Ectodermal cell (in vitro differentiated cells): ENCODE results near the gene MAP1LC3B.

ENCODE experiments used
- H3K27ac ChIP-seq: 2 replicates; pipeline ENCODE4 v1.7.0; 2013; ENCODE audit warnings: mild to moderate bottlenecking, low read depth, low read length; ENCODE audit not compliant: insufficient read depth, poor library complexity, severe bottlenecking
- H3K27me3 ChIP-seq: 2 replicates; pipeline ENCODE4 v1.7.0; 2013; ENCODE audit warnings: mild to moderate bottlenecking, low read length; ENCODE audit not compliant: insufficient read depth, control insufficient read depth, poor library complexity, severe bottlenecking
- H3K36me3 ChIP-seq: one replicate; pipeline ENCODE4 v1.7.0; 2013; ENCODE audit warnings: low read length; ENCODE audit not compliant: control insufficient read depth, insufficient read depth
- H3K4me1 ChIP-seq: one replicate; pipeline ENCODE4 v1.7.0; 2013; ENCODE audit warnings: low read length; ENCODE audit not compliant: control insufficient read depth, insufficient read depth
- H3K4me3 ChIP-seq: 2 replicates; pipeline ENCODE4 v1.7.0; 2013; ENCODE audit warnings: low read depth, low read length, control low read depth; ENCODE audit not compliant: insufficient read depth
- H3K9me3 ChIP-seq: 2 replicates; pipeline ENCODE4 v1.7.0; 2013; ENCODE audit warnings: mild to moderate bottlenecking, low read length, moderate library complexity; ENCODE audit not compliant: control insufficient read depth
- WGBS, 2 experiments: methylation state at CpG; one replicate each; pipeline ENCODE4 v1.1.7; 2013; ENCODE audit warnings: missing lambda C conversion rate in 2 of 2; 5-methylcytosine and 5-hydroxymethylcytosine counted together

Gene MAP1LC3B

DNA sequence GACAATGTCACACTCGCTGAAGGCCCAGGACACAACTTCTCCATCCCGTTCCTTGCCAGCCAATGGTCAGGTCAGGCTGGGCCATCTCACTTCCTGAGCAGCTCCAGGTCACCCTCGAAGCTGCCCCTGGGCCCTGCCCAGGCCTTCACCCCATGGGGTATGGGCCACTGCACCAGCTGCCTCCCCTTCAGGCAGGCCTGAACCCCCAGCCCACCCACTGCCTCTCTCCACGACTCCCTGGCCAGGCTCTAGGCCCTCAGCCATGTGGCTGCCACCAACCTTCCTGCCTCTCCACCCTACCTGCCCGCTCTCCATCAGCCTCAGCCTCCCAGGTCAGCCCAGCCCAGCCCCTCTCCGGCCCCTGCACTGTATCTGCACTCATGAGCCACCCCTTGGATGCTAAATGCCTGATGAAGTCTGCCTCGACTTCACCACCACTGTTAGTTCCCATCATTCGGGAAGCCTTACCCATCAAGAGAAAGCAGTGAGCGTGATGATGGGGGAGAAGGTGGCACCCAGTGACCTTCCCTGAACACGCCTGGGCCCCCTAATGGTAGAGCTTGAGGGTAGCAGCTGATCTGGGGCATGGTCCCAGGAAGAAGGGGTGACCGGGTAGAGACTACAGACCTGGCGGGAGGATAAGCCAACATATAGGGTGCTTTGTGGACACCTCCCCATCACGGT is 44.1 kb upstream of the MAP1LC3B start:
- WGBS, 2 experiments, result 94% methylated on average over 13 of the region's 13 CpGs
- Histone ChIP-seq H3K27me3 (no peaks in the 10 kb centered on the region), H3K9me3 (no peaks in the 10 kb centered on the region), H3K27ac (no peak overlapping the region), H3K36me3 (no peaks in the 10 kb centered on the region), H3K4me3 (no peak overlapping the region), H3K4me1 (peaks cover 26% of the 10 kb centered on the region)

- WGBS, 2 experiments, result 94 to 96% methylated on average over 13 of the region's 13 CpGs
- H3K27ac ChIP-seq, result no peak overlapping the region
- no peaks in the 10 kb centered on the region for H3K9me3 ChIP-seq
- no peaks in the 10 kb centered on the region for H3K27me3 ChIP-seq
- peaks cover 25% of the 10 kb centered on the region for H3K4me1 ChIP-seq
- H3K36me3 ChIP-seq, result no peaks in the 10 kb centered on the region
- H3K4me3 ChIP-seq, result no peak overlapping the region
Observed at GRCh38 chr16:87348616-87349157, 43.4 kb upstream of the MAP1LC3B start.

DNA sequence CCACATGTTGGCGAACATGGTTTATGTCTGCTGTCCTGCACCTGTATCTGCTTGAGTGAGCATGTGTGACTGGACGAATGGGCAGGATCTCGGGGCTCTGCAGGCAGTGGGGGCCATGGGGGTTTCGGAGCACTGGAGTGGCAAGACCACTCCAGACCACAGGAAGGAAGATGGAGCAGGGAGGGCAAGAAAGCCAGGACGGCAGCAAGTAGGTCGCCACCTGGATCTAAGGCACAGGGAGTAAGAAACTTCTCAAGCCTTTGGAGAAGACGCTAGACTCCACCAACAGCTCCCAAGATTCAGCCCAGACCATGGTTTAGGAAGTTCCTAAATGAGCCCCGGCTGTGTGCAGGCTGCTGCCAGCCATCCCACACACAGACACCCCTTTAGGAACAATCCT is 42.1 kb upstream of the MAP1LC3B start:
- Histone ChIP-seq H3K9me3 (no peaks in the 10 kb centered on the region), H3K4me1 (peaks cover 11% of the 10 kb centered on the region), H3K36me3 (no peaks in the 10 kb centered on the region), H3K27ac (no peak overlapping the region), H3K4me3 (no peak overlapping the region), H3K27me3 (no peaks in the 10 kb centered on the region)
- WGBS, 2 experiments, result 95 to 96% methylated on average over 8 of the region's 8 CpGs

DNA sequence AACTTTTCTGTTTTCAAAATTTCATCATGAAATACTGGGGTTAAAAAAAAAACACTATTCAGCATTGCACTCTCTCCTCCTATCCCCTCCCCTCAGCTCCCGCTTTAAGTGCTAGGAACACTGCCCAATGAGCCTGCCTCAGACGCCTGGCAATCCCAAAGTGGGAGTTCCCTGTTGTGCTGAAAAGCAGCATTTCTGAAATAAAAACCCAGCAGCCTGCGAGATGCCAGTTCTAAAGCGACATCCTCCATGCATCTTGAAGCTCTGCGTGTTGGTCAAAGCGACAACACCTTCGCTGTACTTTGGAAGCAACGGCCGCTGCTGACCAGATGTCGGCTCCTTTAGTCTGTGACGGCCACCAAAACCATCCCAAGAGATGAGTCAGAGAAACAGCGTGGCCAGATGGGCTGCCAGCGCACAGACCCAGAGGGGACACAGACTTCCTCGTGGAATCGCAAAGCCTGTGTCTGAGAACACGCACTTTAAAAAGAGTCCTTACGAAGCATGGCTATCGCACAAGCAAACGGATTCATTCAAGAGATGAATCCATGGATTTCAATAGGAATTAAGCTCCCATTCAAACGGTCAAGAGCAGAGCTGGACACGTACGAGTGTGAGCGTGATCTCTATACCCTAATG is 41.3 kb upstream of the MAP1LC3B start:
- H3K27ac ChIP-seq, result no peak overlapping the region

GRCh38 chr16:87351320-87351698 is 40.8 kb upstream of the MAP1LC3B start:
- H3K4me1 ChIP-seq, result peaks cover 9% of the 10 kb centered on the region
- 82% methylated on average over 9 of the region's 9 CpGs for WGBS, 2 experiments
- H3K27ac ChIP-seq, result no peak overlapping the region

More for the DNA sequence above, 41.3 kb upstream of the MAP1LC3B start:
- H3K9me3 ChIP-seq, result no peaks in the 10 kb centered on the region
- 89 to 90% methylated on average over 23 of the region's 23 CpGs for WGBS, 2 experiments
- H3K36me3 ChIP-seq, result no peaks in the 10 kb centered on the region
- H3K4me3 ChIP-seq, result no peak overlapping the region
- no peaks in the 10 kb centered on the region for H3K27me3 ChIP-seq
- peaks cover 9% of the 10 kb centered on the region for H3K4me1 ChIP-seq

GRCh38 chr16:87352818-87353217 is 39.3 kb upstream of the MAP1LC3B start:
- Histone ChIP-seq H3K9me3 (no peaks in the 10 kb centered on the region), H3K27ac (no peak overlapping the region), H3K4me1 (peaks cover 12% of the 10 kb centered on the region), H3K27me3 (no peaks in the 10 kb centered on the region), H3K36me3 (no peaks in the 10 kb centered on the region), H3K4me3 (no peak overlapping the region)
- WGBS, 2 experiments, result 89 to 92% methylated on average over 15 of the region's 15 CpGs

More at GRCh38 chr16:87351320-87351698, 40.8 kb upstream of the MAP1LC3B start:
- H3K36me3 ChIP-seq, result no peaks in the 10 kb centered on the region
- H3K9me3 ChIP-seq, result no peaks in the 10 kb centered on the region
- no peaks in the 10 kb centered on the region for H3K27me3 ChIP-seq
- no peak overlapping the region for H3K4me3 ChIP-seq

DNA sequence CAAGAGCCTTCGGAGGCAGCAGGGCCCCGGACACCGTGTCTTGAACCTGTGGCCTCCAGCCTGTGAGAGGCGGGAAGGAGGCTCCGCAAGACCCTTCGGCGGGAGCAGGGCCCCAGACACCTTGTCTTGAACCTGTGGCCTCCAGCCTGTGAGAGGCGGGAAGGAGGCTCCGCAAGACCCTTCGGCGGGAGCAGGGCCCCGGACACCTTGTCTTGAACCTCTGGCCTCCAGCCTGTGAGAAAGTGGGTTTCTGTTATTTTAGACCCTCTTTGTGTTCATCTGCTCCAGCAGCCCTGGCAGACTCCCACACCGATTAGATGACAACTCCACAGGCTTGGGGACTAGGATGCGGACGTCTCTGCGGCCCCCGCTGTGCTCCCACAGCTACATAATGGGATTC is 38.5 kb upstream of the MAP1LC3B start:
- 93% methylated on average over 17 of the region's 17 CpGs for WGBS, 2 experiments
- Histone ChIP-seq H3K27me3 (no peaks in the 10 kb centered on the region), H3K27ac (no peak overlapping the region), H3K9me3 (no peaks in the 10 kb centered on the region), H3K36me3 (peaks cover 2% of the 10 kb centered on the region), H3K4me1 (peaks cover 12% of the 10 kb centered on the region), H3K4me3 (no peak overlapping the region)

- H3K36me3 ChIP-seq, result peaks cover 6% of the 10 kb centered on the region
- WGBS, 2 experiments, result 95 to 97% methylated on average over 8 of the region's 8 CpGs
- no peaks in the 10 kb centered on the region for H3K27me3 ChIP-seq
- no peak overlapping the region for H3K4me3 ChIP-seq
- H3K27ac ChIP-seq, result no peak overlapping the region
- H3K9me3 ChIP-seq, result no peaks in the 10 kb centered on the region
- peaks cover 12% of the 10 kb centered on the region for H3K4me1 ChIP-seq
Observed at GRCh38 chr16:87356491-87356853, 35.7 kb upstream of the MAP1LC3B start.

- Histone ChIP-seq H3K9me3 (no peaks in the 10 kb centered on the region), H3K27ac (no peak overlapping the region), H3K4me3 (no peak overlapping the region), H3K4me1 (peaks cover 12% of the 10 kb centered on the region), H3K27me3 (no peaks in the 10 kb centered on the region), H3K36me3 (peaks cover 6% of the 10 kb centered on the region)
- WGBS, 2 experiments, result 97% methylated on average over 17 of the region's 17 CpGs
Observed at GRCh38 chr16:87358250-87358649, 33.9 kb upstream of the MAP1LC3B start.

DNA sequence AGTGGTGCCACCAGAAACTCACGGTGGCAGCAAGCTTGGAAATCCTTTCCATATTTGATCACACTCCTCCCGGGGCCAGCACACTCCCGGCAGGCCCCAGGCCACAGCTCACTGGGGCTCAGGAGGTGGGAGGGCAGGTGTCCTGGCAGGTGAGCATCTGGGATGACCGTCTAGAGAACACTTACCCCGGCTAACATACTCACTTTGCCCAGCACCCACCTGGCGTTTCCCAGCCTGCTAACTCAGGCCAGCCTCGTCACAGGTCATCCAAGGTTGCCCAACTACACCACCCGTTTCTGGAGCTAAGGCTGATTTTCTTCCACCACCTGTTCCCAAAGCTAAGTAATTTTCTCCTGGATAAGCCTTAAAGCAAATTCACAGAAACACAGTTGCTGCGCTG is 33.4 kb upstream of the MAP1LC3B start:
- no peak overlapping the region for H3K27ac ChIP-seq
- H3K4me1 ChIP-seq, result peaks cover 12% of the 10 kb centered on the region
- no peaks in the 10 kb centered on the region for H3K9me3 ChIP-seq
- H3K4me3 ChIP-seq, result no peak overlapping the region
- WGBS, 2 experiments, result 93 to 94% methylated on average over 9 of the region's 9 CpGs
- peaks cover 6% of the 10 kb centered on the region for H3K36me3 ChIP-seq
- no peaks in the 10 kb centered on the region for H3K27me3 ChIP-seq
